IPS-18a (cell line): ENCODE measurements around the gene USP1.

Source experiments
- H3K27ac ChIP-seq: one replicate; pipeline ENCODE4 v1.5.1; 2013; ENCODE audit warnings: low read length
- H3K27me3 ChIP-seq: one replicate; pipeline ENCODE4 v1.6.1; 2013; ENCODE audit warnings: mild to moderate bottlenecking, low read length; ENCODE audit not compliant: control insufficient read depth, insufficient read depth
- H3K36me3 ChIP-seq: one replicate; pipeline ENCODE4 v1.6.1; 2013; ENCODE audit warnings: low read depth, low read length; ENCODE audit not compliant: control insufficient read depth
- H3K4me1 ChIP-seq: one replicate; pipeline ENCODE4 v1.6.1; 2013; ENCODE audit warnings: low read depth, low read length; ENCODE audit not compliant: control insufficient read depth
- H3K4me3 ChIP-seq: one replicate; pipeline ENCODE4 v1.5.1; 2013; ENCODE audit warnings: low read length
- H3K9ac ChIP-seq: one replicate; pipeline ENCODE4 v1.6.1; 2013; ENCODE audit warnings: mild to moderate bottlenecking, low read length, moderate library complexity
- H3K9me3 ChIP-seq: one replicate; pipeline ENCODE4 v1.6.1; 2013; ENCODE audit warnings: low read depth, low read length; ENCODE audit not compliant: control insufficient read depth

Gene USP1

GRCh38 chr1:62401034-62401760, 35.7 kb upstream of the USP1 start:
- H3K27ac ChIP-seq, result no peak overlapping the region
- no peak overlapping the region for H3K4me3 ChIP-seq
- H3K27me3 ChIP-seq, result no peaks in the 10 kb centered on the region
- H3K9ac ChIP-seq, result no peak overlapping the region
- no peaks in the 10 kb centered on the region for H3K9me3 ChIP-seq
- peaks cover 20% of the 10 kb centered on the region for H3K4me1 ChIP-seq
- no peaks in the 10 kb centered on the region for H3K36me3 ChIP-seq

GRCh38 chr1:62405247-62405646, 31.6 kb upstream of the USP1 start:
- Histone ChIP-seq H3K27me3 (no peaks in the 10 kb centered on the region), H3K36me3 (no peaks in the 10 kb centered on the region), H3K9me3 (no peaks in the 10 kb centered on the region), H3K27ac (no peak overlapping the region), H3K4me1 (peaks cover 14% of the 10 kb centered on the region), H3K9ac (no peak overlapping the region), H3K4me3 (no peak overlapping the region)

GRCh38 chr1:62406576-62406975, 30.3 kb upstream of the USP1 start:
- H3K27ac ChIP-seq, result no peak overlapping the region
- no peak overlapping the region for H3K4me3 ChIP-seq
- no peaks in the 10 kb centered on the region for H3K36me3 ChIP-seq
- no peak overlapping the region for H3K9ac ChIP-seq
- peaks cover 3% of the 10 kb centered on the region for H3K4me1 ChIP-seq
- H3K9me3 ChIP-seq, result no peaks in the 10 kb centered on the region
- H3K27me3 ChIP-seq, result no peaks in the 10 kb centered on the region

- Histone ChIP-seq H3K9me3 (no peaks in the 10 kb centered on the region), H3K9ac (no peak overlapping the region), H3K4me3 (no peak overlapping the region), H3K4me1 (no peaks in the 10 kb centered on the region), H3K27ac (no peak overlapping the region), H3K27me3 (no peaks in the 10 kb centered on the region), H3K36me3 (no peaks in the 10 kb centered on the region)
Measured at GRCh38 chr1:62407398-62408009, 29.3 kb upstream of the USP1 start.

- H3K27me3 ChIP-seq, result no peaks in the 10 kb centered on the region
- no peaks in the 10 kb centered on the region for H3K4me1 ChIP-seq
- no peak overlapping the region for H3K4me3 ChIP-seq
- no peaks in the 10 kb centered on the region for H3K9me3 ChIP-seq
- no peak overlapping the region for H3K27ac ChIP-seq
- H3K9ac ChIP-seq, result no peak overlapping the region
- H3K36me3 ChIP-seq, result no peaks in the 10 kb centered on the region
Measured at GRCh38 chr1:62415687-62416086, 21.2 kb upstream of the USP1 start.

GRCh38 chr1:62417351-62417999, 19.4 kb upstream of the USP1 start:
- Histone ChIP-seq H3K27me3 (no peaks in the 10 kb centered on the region), H3K36me3 (no peaks in the 10 kb centered on the region), H3K4me1 (no peaks in the 10 kb centered on the region), H3K4me3 (no peak overlapping the region), H3K9ac (no peak overlapping the region), H3K27ac (no peak overlapping the region), H3K9me3 (no peaks in the 10 kb centered on the region)

GRCh38 chr1:62420214-62420613, 16.6 kb upstream of the USP1 start:
- no peaks in the 10 kb centered on the region for H3K4me1 ChIP-seq
- H3K27me3 ChIP-seq, result no peaks in the 10 kb centered on the region
- no peak overlapping the region for H3K27ac ChIP-seq
- no peaks in the 10 kb centered on the region for H3K9me3 ChIP-seq
- H3K9ac ChIP-seq, result no peak overlapping the region
- H3K4me3 ChIP-seq, result no peak overlapping the region
- no peaks in the 10 kb centered on the region for H3K36me3 ChIP-seq

- Histone ChIP-seq H3K4me1 (no peaks in the 10 kb centered on the region), H3K27ac (no peak overlapping the region), H3K9me3 (no peaks in the 10 kb centered on the region), H3K27me3 (no peaks in the 10 kb centered on the region), H3K4me3 (no peak overlapping the region), H3K9ac (no peak overlapping the region), H3K36me3 (no peaks in the 10 kb centered on the region)
Measured at GRCh38 chr1:62423580-62424242, 13.1 kb upstream of the USP1 start.

GRCh38 chr1:62424411-62424810, 12.4 kb upstream of the USP1 start:
- Histone ChIP-seq H3K4me3 (no peak overlapping the region), H3K4me1 (no peaks in the 10 kb centered on the region), H3K36me3 (no peaks in the 10 kb centered on the region), H3K9ac (no peak overlapping the region), H3K27ac (no peak overlapping the region), H3K27me3 (no peaks in the 10 kb centered on the region), H3K9me3 (no peaks in the 10 kb centered on the region)

GRCh38 chr1:62425041-62425440, 11.8 kb upstream of the USP1 start:
- no peak overlapping the region for H3K4me3 ChIP-seq
- no peaks in the 10 kb centered on the region for H3K4me1 ChIP-seq
- H3K9me3 ChIP-seq, result no peaks in the 10 kb centered on the region
- H3K36me3 ChIP-seq, result no peaks in the 10 kb centered on the region
- no peaks in the 10 kb centered on the region for H3K27me3 ChIP-seq
- H3K9ac ChIP-seq, result no peak overlapping the region
- H3K27ac ChIP-seq, result no peak overlapping the region

GRCh38 chr1:62426237-62426636, 10.6 kb upstream of the USP1 start:
- H3K36me3 ChIP-seq, result no peaks in the 10 kb centered on the region
- no peak overlapping the region for H3K4me3 ChIP-seq
- no peaks in the 10 kb centered on the region for H3K4me1 ChIP-seq
- no peak overlapping the region for H3K27ac ChIP-seq
- no peaks in the 10 kb centered on the region for H3K27me3 ChIP-seq
- no peak overlapping the region for H3K9ac ChIP-seq
- H3K9me3 ChIP-seq, result no peaks in the 10 kb centered on the region
